Muscle layer of colon (tissue), 2 donors: ENCODE measurements around the gene MPV17L2.
"Not testable (repeated sequence)": the region's sequence is repeated elsewhere in the genome, so short reads cannot be mapped to it uniquely, and the experiment has no call there.

Experiments used
- H3K27ac ChIP-seq: one replicate; pipeline ENCODE4 v1.7.0; 2013; ENCODE audit warnings: low read depth, mild to moderate bottlenecking, low read length, moderate library complexity
- H3K27me3 ChIP-seq, 2 donors: one replicate each; pipeline ENCODE4 v1.7.0; 2013; ENCODE audit warnings: low read length in 2 of 2, mild to moderate bottlenecking in 2 of 2; ENCODE audit not compliant: insufficient read depth in 2 of 2, control insufficient read depth in 1 of 2
- H3K36me3 ChIP-seq: one replicate; pipeline ENCODE4 v1.7.0; 2013; ENCODE audit warnings: mild to moderate bottlenecking, low read length; ENCODE audit not compliant: insufficient read depth
- H3K4me1 ChIP-seq: one replicate; pipeline ENCODE4 v1.7.0; 2013; ENCODE audit warnings: mild to moderate bottlenecking, low read length; ENCODE audit not compliant: insufficient read depth
- H3K4me3 ChIP-seq, 2 donors: one replicate each; pipeline ENCODE4 v1.7.0; 2013; ENCODE audit warnings: low read length in 2 of 2, low read depth in 1 of 2, mild to moderate bottlenecking in 1 of 2, moderate library complexity in 1 of 2
- H3K9ac ChIP-seq: one replicate; pipeline ENCODE4 v1.7.0; 2013; ENCODE audit warnings: low read length
- H3K9me3 ChIP-seq: one replicate; pipeline ENCODE4 v1.7.0; 2013; ENCODE audit warnings: mild to moderate bottlenecking, low read length
- donor health status: abdominal sarcoma.
- donor health status: Adenocarcinoma of cecum.

Gene MPV17L2

GRCh38 chr19:18205200-18205892, 12.3 kb downstream of the MPV17L2 start:
- peaks cover 14% of the 10 kb centered on the region for H3K4me1 ChIP-seq
- H3K9ac ChIP-seq, result peak overlapping the region; percentile 97
- peaks cover 2% of the 10 kb centered on the region for H3K36me3 ChIP-seq
- peaks cover 0 to 4% of the 10 kb centered on the region in 2 donors for H3K27me3 ChIP-seq
- H3K9me3 ChIP-seq, result no peaks in the 10 kb centered on the region
- H3K4me3 ChIP-seq, result peak overlapping the region; percentile 71 to 73
- H3K27ac ChIP-seq, result peak overlapping the region; percentile 100

- H3K27ac ChIP-seq, result no peak overlapping the region
- peaks cover 0 to 4% of the 10 kb centered on the region in 2 donors for H3K27me3 ChIP-seq
- H3K9ac ChIP-seq, result no peak overlapping the region
- H3K4me3 ChIP-seq, result no peak overlapping the region
- peaks cover 14% of the 10 kb centered on the region for H3K4me1 ChIP-seq
- H3K36me3 ChIP-seq, result no peaks in the 10 kb centered on the region
- no peaks in the 10 kb centered on the region for H3K9me3 ChIP-seq
These were observed 13.0 kb downstream of the MPV17L2 start for GRCh38 chr19:18206018-18206417.

- Histone ChIP-seq H3K4me1 (peaks cover 6% of the 10 kb centered on the region), H3K4me3 (no peak overlapping the region), H3K27ac (no peak overlapping the region), H3K9ac (no peak overlapping the region), H3K36me3 (no peaks in the 10 kb centered on the region), H3K9me3 (no peaks in the 10 kb centered on the region), H3K27me3 (peaks cover 0 to 4% of the 10 kb centered on the region in 2 donors)
These were observed 15.3 kb downstream of the MPV17L2 start for GRCh38 chr19:18208098-18208951.

- not testable (repeated sequence) for H3K4me3 ChIP-seq, H3K9me3 ChIP-seq, H3K36me3 ChIP-seq, H3K27ac ChIP-seq, H3K4me1 ChIP-seq, H3K27me3 ChIP-seq, H3K9ac ChIP-seq
These were observed 16.9 kb downstream of the MPV17L2 start for GRCh38 chr19:18209912-18210311.

GRCh38 chr19:18211683-18212082, 18.7 kb downstream of the MPV17L2 start:
- Histone ChIP-seq H3K27me3 (peaks cover 0 to 4% of the 10 kb centered on the region in 2 donors), H3K9me3 (no peaks in the 10 kb centered on the region), H3K36me3 (no peaks in the 10 kb centered on the region), H3K4me1 (no peaks in the 10 kb centered on the region), H3K9ac (no peak overlapping the region), H3K27ac (no peak overlapping the region), H3K4me3 (no peak overlapping the region)

GRCh38 chr19:18214779-18215433, 21.9 kb downstream of the MPV17L2 start:
- Histone ChIP-seq H3K4me1 (no peaks in the 10 kb centered on the region), H3K9me3 (no peaks in the 10 kb centered on the region), H3K4me3 (no peak overlapping the region), H3K27me3 (no peaks in the 10 kb centered on the region), H3K36me3 (no peaks in the 10 kb centered on the region), H3K27ac (no peak overlapping the region), H3K9ac (no peak overlapping the region)

GRCh38 chr19:18216789-18217188, 23.8 kb downstream of the MPV17L2 start:
- no peaks in the 10 kb centered on the region for H3K4me1 ChIP-seq

GRCh38 chr19:18218159-18218558, 25.1 kb downstream of the MPV17L2 start:
- Histone ChIP-seq H3K27me3 (peaks cover 0 to 5% of the 10 kb centered on the region in 2 donors), H3K27ac (no peak overlapping the region), H3K36me3 (no peaks in the 10 kb centered on the region), H3K4me1 (no peaks in the 10 kb centered on the region), H3K9me3 (no peaks in the 10 kb centered on the region), H3K9ac (no peak overlapping the region), H3K4me3 (no peak overlapping the region)

More at GRCh38 chr19:18216789-18217188, 23.8 kb downstream of the MPV17L2 start:
- no peak overlapping the region for H3K9ac ChIP-seq
- peaks cover 0 to 5% of the 10 kb centered on the region in 2 donors for H3K27me3 ChIP-seq
- no peaks in the 10 kb centered on the region for H3K36me3 ChIP-seq
- H3K27ac ChIP-seq, result no peak overlapping the region
- H3K4me3 ChIP-seq, result no peak overlapping the region
- no peaks in the 10 kb centered on the region for H3K9me3 ChIP-seq

- no peaks in the 10 kb centered on the region for H3K36me3 ChIP-seq
- H3K4me3 ChIP-seq, result no peak overlapping the region
- no peak overlapping the region for H3K9ac ChIP-seq
- H3K27ac ChIP-seq, result no peak overlapping the region
- H3K27me3 ChIP-seq, result peaks cover 0 to 5% of the 10 kb centered on the region in 2 donors
- no peaks in the 10 kb centered on the region for H3K4me1 ChIP-seq
- H3K9me3 ChIP-seq, result no peaks in the 10 kb centered on the region
These were observed 25.6 kb downstream of the MPV17L2 start for GRCh38 chr19:18218600-18218999.

GRCh38 chr19:18219911-18220631, 27.1 kb downstream of the MPV17L2 start:
- Histone ChIP-seq H3K4me1 (peaks cover 7% of the 10 kb centered on the region), H3K36me3 (no peaks in the 10 kb centered on the region), H3K9ac (no peak overlapping the region), H3K27ac (no peak overlapping the region), H3K4me3 (no peak overlapping the region), H3K27me3 (peaks cover 2 to 10% of the 10 kb centered on the region in 2 donors), H3K9me3 (no peaks in the 10 kb centered on the region)
